GM12864 (cell line): ENCODE measurements around the gene NPR3.

Experiments used
- DNase-seq: peaks from one replicate; pipeline ENCODE4 v3.0.0-alpha.2; 2011; ENCODE audit warnings: low read depth
- H3K4me3 ChIP-seq: 2 replicates; pipeline ENCODE4 v1.5.1; 2011; ENCODE audit warnings: mild to moderate bottlenecking, low read depth, low read length, control low read depth
- CTCF ChIP-seq: IDR thresholded peaks from 2 replicates; pipeline ENCODE4 v1.5.1; 2011; ENCODE audit warnings: low read depth, mild to moderate bottlenecking, moderate library complexity, low read length, control low read depth, inconsistent platforms; ENCODE audit errors: missing control alignments

NPR3 gene

GRCh38 chr5:32812399-32812798 lies 101.3 kb downstream of the NPR3 start:
- no peak for TF ChIP-seq CTCF
- no peak overlapping the region for H3K4me3 ChIP-seq
- no peak for DNase-seq

- DNase-seq: no peak
- H3K4me3 ChIP-seq: no peak overlapping the region
- TF ChIP-seq CTCF: no peak
Measured at GRCh38 chr5:32814141-32814540, 103.0 kb downstream of the NPR3 start.

GRCh38 chr5:32814620-32815019 lies 103.5 kb downstream of the NPR3 start:
- DNase-seq: no peak
- no peak for TF ChIP-seq CTCF
- H3K4me3 ChIP-seq: no peak overlapping the region

GRCh38 chr5:32827981-32828380 lies 116.9 kb downstream of the NPR3 start:
- no peak for TF ChIP-seq CTCF
- no peak for DNase-seq
- H3K4me3 ChIP-seq: no peak overlapping the region

GRCh38 chr5:32828492-32828891 lies 117.4 kb downstream of the NPR3 start:
- no peak for TF ChIP-seq CTCF
- no peak for DNase-seq
- no peak overlapping the region for H3K4me3 ChIP-seq

- DNase-seq: no peak
- no peak overlapping the region for H3K4me3 ChIP-seq
- TF ChIP-seq CTCF: no peak
Measured at GRCh38 chr5:32831624-32832023, 120.5 kb downstream of the NPR3 start.

GRCh38 chr5:32833127-32833526 lies 122.0 kb downstream of the NPR3 start:
- no peak overlapping the region for H3K4me3 ChIP-seq
- TF ChIP-seq CTCF: no peak
- no peak for DNase-seq
